ENCODE results near the gene ZMPSTE24. TPM values are rescaled to one million over a fixed set of nuclear protein-coding genes. Genes with fewer than 3 reads are reported as not detected.

ZMPSTE24 gene
- total RNA-seq, result 64.0 and 84.4 TPM in 2 replicates

DNA sequence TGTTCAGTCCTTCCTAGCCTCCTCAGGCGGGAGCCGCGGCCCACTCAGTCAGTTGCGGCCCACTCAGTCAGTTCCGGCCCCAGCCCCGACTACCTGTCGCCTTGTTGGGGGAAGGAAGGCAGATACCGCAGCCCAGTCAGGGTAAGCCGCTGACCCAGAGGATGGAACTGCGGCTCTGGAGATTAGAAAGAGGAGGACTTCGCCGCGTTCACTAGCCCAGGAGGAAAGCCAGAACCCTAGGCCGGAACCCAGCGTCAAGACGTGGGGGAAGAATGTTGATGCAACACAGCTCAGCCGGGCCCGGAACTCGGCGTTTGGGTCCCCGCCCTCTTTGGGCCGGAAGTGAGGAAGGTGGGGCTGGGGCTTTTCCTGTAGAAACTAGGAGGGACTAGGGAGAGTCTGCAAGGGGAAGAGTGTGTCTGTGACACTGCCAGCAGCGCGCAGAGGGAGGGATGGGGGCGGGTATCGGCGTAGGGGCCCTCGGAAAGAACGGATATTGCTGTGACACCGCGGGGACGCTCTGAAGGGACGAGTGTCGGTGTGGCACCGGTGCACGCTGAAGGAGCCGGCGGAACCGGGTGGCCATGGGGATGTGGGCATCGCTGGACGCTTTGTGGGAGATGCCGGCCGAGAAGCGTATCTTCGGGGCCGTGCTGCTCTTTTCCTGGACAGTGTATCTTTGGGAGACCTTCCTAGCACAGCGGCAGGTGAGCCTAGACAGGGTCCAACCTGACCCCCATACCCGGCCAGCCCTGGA, at the start of gene ZMPSTE24:
TSS of gene ZMPSTE24 (plus strand) at position 549 of the 757 bp plus-strand sequence. CDS start at position 585, 36 bp downstream.

GRCh38 chr1:40247655-40248054, 10.4 kb upstream of the ZMPSTE24 start, which contains the start of gene TMCO2:
Gene TMCO2 (plus strand): TSS chr1:40247937. CDS start chr1:40247994, 57 bp downstream.

DNA sequence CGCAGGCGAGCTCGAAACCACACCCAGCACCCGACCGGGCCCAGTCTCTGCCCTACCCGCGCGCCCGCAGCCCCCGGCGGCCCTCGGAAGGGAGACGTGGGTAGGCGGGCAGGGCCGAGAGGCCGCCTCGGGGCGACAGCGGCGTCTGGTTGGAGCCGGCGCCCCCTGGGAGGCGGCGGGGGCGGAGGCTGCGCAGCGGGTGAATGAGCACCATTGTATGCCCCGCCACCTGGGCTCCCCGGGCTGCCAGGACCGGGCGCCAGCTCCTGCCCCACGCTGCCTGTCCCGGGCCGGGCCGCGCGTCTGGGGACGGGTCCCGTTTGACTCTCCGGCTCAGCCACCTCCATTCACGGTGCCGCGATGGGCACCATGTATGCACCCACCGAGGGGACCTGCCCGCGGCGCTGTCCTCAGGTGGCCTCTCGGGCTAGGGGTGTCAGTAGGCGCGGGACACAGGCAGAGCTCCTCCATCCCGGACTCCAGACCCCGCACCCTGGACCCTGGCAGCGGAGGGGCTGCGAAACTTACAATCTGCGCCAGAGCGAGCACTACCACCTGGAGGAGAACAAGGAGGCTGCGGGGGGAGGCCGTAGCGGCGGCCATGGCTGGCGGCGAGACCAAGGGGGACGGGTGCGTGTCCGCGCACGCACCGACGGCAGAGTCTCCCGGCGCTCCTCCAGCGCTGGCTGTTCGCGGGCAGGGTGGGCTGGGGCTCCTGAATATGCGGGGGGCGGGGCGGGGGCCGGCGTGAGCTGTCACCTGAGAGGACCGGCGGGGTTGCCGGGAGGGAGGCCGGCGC, 58.8 kb downstream of the ZMPSTE24 start, which contains the start of gene COL9A2:
TSS of gene COL9A2 (minus strand) at position 692 of the 799 bp plus-strand sequence. CDS start at position 603, 89 bp downstream.

Other genes starting within 250 kb of the ZMPSTE24 start
- gene CAP1, start 217.5 kb upstream of the ZMPSTE24 start, total RNA-seq, result 430 and 513 TPM in 2 replicates
- gene PPT1, start 161.0 kb upstream of the ZMPSTE24 start, total RNA-seq, result 63.6 and 66.4 TPM in 2 replicates
- gene RLF, start 96.8 kb upstream of the ZMPSTE24 start, total RNA-seq, result 30.1 and 38.9 TPM in 2 replicates
- gene TMCO2, start 10.3 kb upstream of the ZMPSTE24 start, total RNA-seq, result 0.20 TPM in 1 of 2 replicates, not detected in the other
- 1.4 and 1.5 TPM in 2 replicates for gene COL9A2, start 59.0 kb downstream of the ZMPSTE24 start, total RNA-seq
- gene SMAP2, start 115.5 kb downstream of the ZMPSTE24 start, total RNA-seq, result 17.3 and 24.0 TPM in 2 replicates
- 1.8 and 3.7 TPM in 2 replicates for gene ZFP69B, start 192.2 kb downstream of the ZMPSTE24 start, total RNA-seq
- gene ZFP69, start 219.1 kb downstream of the ZMPSTE24 start, total RNA-seq, result 2.1 and 3.1 TPM in 2 replicates